Tibial nerve (tissue), 4 donors: Measurements from ENCODE around the gene HACD3. TPM values are rescaled to one million over a fixed set of nuclear protein-coding genes. Genes with fewer than 3 reads are reported as not detected.
"Not testable (repeated sequence)": the region's sequence is repeated elsewhere in the genome, so short reads cannot be mapped to it uniquely, and the experiment has no call there.

Source experiments
- DNase-seq, 2 donors: peaks; one replicate each; pipeline ENCODE4 v3.0.0-alpha.2; 2019; ENCODE audit warnings: low spot score in 2 of 2
- H3K27ac ChIP-seq, 4 donors: fragments of 200-600 bp; sonication (generic) in 3 of 4; one replicate each; pipeline ENCODE4 v1.5.1; 2017 to 2019; ENCODE audit warnings: mild to moderate bottlenecking in 1 of 4
- H3K27me3 ChIP-seq, 2 donors: fragments of 200-600 bp; sonication (generic) in 1 of 2; one replicate each; pipeline versions ENCODE4 v1.5.1 to v1.6.0; 2017 to 2019
- H3K36me3 ChIP-seq, 3 donors: fragments of 200-600 bp; sonication (generic); one replicate each; pipeline ENCODE4 v1.5.1; 2018 to 2019
- H3K4me1 ChIP-seq, 4 donors: fragments of 200-600 bp; sonication (generic) in 3 of 4; one replicate each; pipeline ENCODE4 v1.5.1; 2017 to 2019
- H3K4me3 ChIP-seq, 4 donors: fragments of 200-600 bp; sonication (generic) in 3 of 4; one replicate each; pipeline ENCODE4 v1.5.1; 2017 to 2019; ENCODE audit warnings: mild to moderate bottlenecking in 1 of 4, moderate library complexity in 1 of 4
- H3K9me3 ChIP-seq, 4 donors: fragments of 200-600 bp; sonication (generic) in 3 of 4; one replicate each; pipeline ENCODE4 v1.5.1; 2017 to 2019
- EP300 ChIP-seq, 2 donors: sonication (generic); formaldehyde crosslinking; IDR thresholded peaks; one replicate each; pipeline ENCODE4 v1.6.1; 2017; ENCODE audit warnings: antibody characterized with exemption in 2 of 2, mild to moderate bottlenecking in 1 of 2
- POLR2A ChIP-seq, 2 donors: fragments of 450-650 bp; IDR thresholded peaks; one replicate each; pipeline ENCODE4 v1.6.1; 2017; ENCODE audit warnings: antibody characterized with exemption in 2 of 2, mild to moderate bottlenecking in 2 of 2, moderate library complexity in 2 of 2
- WGBS, 2 donors: methylation state at CpG; one replicate each; pipeline ENCODE4 v1.1.5; 2018; 5-methylcytosine and 5-hydroxymethylcytosine counted together
- total RNA-seq, 4 donors: library from RNA; depleted of rRNA; stranded (reverse); fragments of >200 nt; gene quantifications; one replicate each; pipeline ENCODE4 v1.1.0, GENCODE V29; 2016
- TF ChIP-seq, protein P1 (sequence below), 5 experiments: fragments of 200-600 bp in 3 of 5; fragments of 450-650 bp in 2 of 5; sonication (generic) in 3 of 5; IDR thresholded peaks; one replicate each; pipeline ENCODE4 v1.5.1; 2016 to 2019; ENCODE audit warnings: antibody characterized with exemption in 5 of 5, mild to moderate bottlenecking in 3 of 5, moderate library complexity in 2 of 5

HACD3 gene
- total RNA-seq, 4 donors from 2014 or later: 44.1 to 60.3 (median 49.8) TPM

DNA sequence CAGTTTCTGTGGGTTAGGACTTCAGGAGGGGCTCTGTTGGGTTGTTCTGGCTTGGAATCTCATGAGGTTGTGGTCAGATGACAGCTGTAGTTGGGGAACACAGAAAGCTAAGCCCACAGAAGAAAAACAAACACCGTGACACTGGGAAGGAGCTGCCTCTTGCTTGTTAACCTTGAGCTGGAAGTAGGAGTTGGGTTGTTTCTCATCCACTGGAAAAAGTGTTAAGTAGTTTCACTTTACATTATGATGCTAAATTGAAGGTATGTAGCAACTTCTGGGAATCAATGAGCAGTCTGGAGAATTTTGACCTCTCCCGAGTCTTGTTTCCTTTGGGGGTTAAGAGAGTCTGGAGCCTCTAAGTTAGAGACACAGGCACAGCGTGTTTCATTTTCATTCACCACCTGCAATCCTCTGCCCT lies 20.4 kb downstream of the HACD3 start:
- H3K27ac ChIP-seq: no peak overlapping the region
- peaks cover 0 to 15% (median 8%) of the 10 kb centered on the region in 4 donors for H3K4me1 ChIP-seq
- H3K9me3 ChIP-seq: no peaks in the 10 kb centered on the region
- H3K27me3 ChIP-seq: no peaks in the 10 kb centered on the region
- no peak for DNase-seq
- peaks cover 0 to 19% (median 0%) of the 10 kb centered on the region in 3 donors for H3K36me3 ChIP-seq
- no peak overlapping the region for H3K4me3 ChIP-seq
- 49 to 54% methylated on average over 3 of the region's 3 CpGs for whole genome bisulfite sequencing, 2 donors
- TF ChIP-seq, protein P1, sequence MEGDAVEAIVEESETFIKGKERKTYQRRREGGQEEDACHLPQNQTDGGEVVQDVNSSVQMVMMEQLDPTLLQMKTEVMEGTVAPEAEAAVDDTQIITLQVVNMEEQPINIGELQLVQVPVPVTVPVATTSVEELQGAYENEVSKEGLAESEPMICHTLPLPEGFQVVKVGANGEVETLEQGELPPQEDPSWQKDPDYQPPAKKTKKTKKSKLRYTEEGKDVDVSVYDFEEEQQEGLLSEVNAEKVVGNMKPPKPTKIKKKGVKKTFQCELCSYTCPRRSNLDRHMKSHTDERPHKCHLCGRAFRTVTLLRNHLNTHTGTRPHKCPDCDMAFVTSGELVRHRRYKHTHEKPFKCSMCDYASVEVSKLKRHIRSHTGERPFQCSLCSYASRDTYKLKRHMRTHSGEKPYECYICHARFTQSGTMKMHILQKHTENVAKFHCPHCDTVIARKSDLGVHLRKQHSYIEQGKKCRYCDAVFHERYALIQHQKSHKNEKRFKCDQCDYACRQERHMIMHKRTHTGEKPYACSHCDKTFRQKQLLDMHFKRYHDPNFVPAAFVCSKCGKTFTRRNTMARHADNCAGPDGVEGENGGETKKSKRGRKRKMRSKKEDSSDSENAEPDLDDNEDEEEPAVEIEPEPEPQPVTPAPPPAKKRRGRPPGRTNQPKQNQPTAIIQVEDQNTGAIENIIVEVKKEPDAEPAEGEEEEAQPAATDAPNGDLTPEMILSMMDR (IDR thresholded peaks at IDR 0.05): no peak
- no peak for TF ChIP-seq POLR2A (IDR thresholded peaks at IDR 0.05)
- TF ChIP-seq EP300 (IDR thresholded peaks at IDR 0.05): no peak

DNA sequence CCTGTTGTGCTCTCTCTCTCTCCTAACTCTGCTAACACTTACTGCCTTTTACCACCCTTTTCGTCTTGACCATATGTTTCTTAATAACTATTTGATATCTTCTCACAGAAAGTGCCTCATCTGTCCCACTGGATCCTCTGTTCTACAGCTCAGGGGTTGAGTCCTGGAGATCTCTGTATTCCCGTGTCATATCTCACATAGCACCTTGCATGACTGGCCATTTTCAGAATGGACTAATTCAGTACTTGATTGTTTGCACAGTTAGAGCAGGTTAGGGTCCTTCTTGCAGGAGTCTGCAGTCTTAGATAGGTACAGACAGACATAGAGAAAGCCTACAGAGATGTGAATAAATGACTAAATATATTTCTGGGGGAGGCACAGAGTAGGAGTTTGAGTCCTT lies 20.9 kb downstream of the HACD3 start:
- H3K27me3 ChIP-seq: no peaks in the 10 kb centered on the region
- no peak overlapping the region for H3K27ac ChIP-seq
- H3K4me3 ChIP-seq: no peak overlapping the region
- peaks cover 0 to 15% (median 8%) of the 10 kb centered on the region in 4 donors for H3K4me1 ChIP-seq
- TF ChIP-seq POLR2A (IDR thresholded peaks at IDR 0.05): no peak
- TF ChIP-seq EP300 (IDR thresholded peaks at IDR 0.05): no peak
- TF ChIP-seq, protein P1 (IDR thresholded peaks at IDR 0.05): no peak
- H3K9me3 ChIP-seq: no peaks in the 10 kb centered on the region
- DNase-seq: no peak
- WGBS, 2 donors: 73 to 76% methylated on average over 2 of the region's 2 CpGs
- H3K36me3 ChIP-seq: peaks cover 0 to 24% (median 0%) of the 10 kb centered on the region in 3 donors

GRCh38 chr15:65552851-65553250 lies 22.6 kb downstream of the HACD3 start:
- not testable (repeated sequence) for H3K4me3 ChIP-seq
- 98% methylated on average over 5 of the region's 6 CpGs for WGBS, 2 donors

GRCh38 chr15:65553691-65554090 lies 23.4 kb downstream of the HACD3 start:
- no peak for DNase-seq
- Histone ChIP-seq H3K4me3 (no peak overlapping the region), H3K36me3 (peaks cover 0 to 49% (median 0%) of the 10 kb centered on the region in 3 donors), H3K27me3 (no peaks in the 10 kb centered on the region), H3K9me3 (no peaks in the 10 kb centered on the region), H3K4me1 (peaks cover 0 to 15% (median 8%) of the 10 kb centered on the region in 4 donors), H3K27ac (no peak overlapping the region)
- no peak for TF ChIP-seq POLR2A (IDR thresholded peaks at IDR 0.05)
- TF ChIP-seq, protein P1 (IDR thresholded peaks at IDR 0.05): no peak
- TF ChIP-seq EP300 (IDR thresholded peaks at IDR 0.05): no peak
- WGBS, 2 donors: 97 to 100% methylated on average over 3 of the region's 3 CpGs

More at GRCh38 chr15:65552851-65553250, 22.6 kb downstream of the HACD3 start:
- not testable (repeated sequence) for H3K27me3 ChIP-seq, DNase-seq, H3K9me3 ChIP-seq, H3K27ac ChIP-seq
- H3K36me3 ChIP-seq: peaks cover 0 to 41% (median 0%) of the 10 kb centered on the region in 3 donors
- peaks cover 0 to 15% (median 8%) of the 10 kb centered on the region in 4 donors for H3K4me1 ChIP-seq

GRCh38 chr15:65556622-65557021 lies 26.4 kb downstream of the HACD3 start:
- Histone ChIP-seq H3K27ac (no peak overlapping the region), H3K36me3 (peaks cover 0 to 66% (median 0%) of the 10 kb centered on the region in 3 donors), H3K9me3 (no peaks in the 10 kb centered on the region), H3K4me3 (no peak overlapping the region), H3K27me3 (no peaks in the 10 kb centered on the region), H3K4me1 (no peaks in the 10 kb centered on the region)
- TF ChIP-seq EP300 (IDR thresholded peaks at IDR 0.05) (no peak), POLR2A (IDR thresholded peaks at IDR 0.05) (no peak)
- TF ChIP-seq, protein P1 (IDR thresholded peaks at IDR 0.05): no peak
- DNase-seq: no peak
- WGBS, 2 donors: 92 to 94% methylated on average over 7 of the region's 7 CpGs

GRCh38 chr15:65558336-65558735 lies 28.1 kb downstream of the HACD3 start:
- Histone ChIP-seq H3K27ac (no peak overlapping the region), H3K27me3 (no peaks in the 10 kb centered on the region), H3K4me3 (no peak overlapping the region), H3K9me3 (no peaks in the 10 kb centered on the region), H3K4me1 (no peaks in the 10 kb centered on the region), H3K36me3 (peaks cover 0 to 82% (median 0%) of the 10 kb centered on the region in 3 donors)
- TF ChIP-seq, protein P1 (IDR thresholded peaks at IDR 0.05): no peak
- TF ChIP-seq POLR2A (IDR thresholded peaks at IDR 0.05): no peak
- TF ChIP-seq EP300 (IDR thresholded peaks at IDR 0.05): no peak
- DNase-seq: no peak
- 67 to 75% methylated on average over 5 of the region's 5 CpGs for whole genome bisulfite sequencing, 2 donors
